ENCODE measurements around the gene BOC.

DNA sequence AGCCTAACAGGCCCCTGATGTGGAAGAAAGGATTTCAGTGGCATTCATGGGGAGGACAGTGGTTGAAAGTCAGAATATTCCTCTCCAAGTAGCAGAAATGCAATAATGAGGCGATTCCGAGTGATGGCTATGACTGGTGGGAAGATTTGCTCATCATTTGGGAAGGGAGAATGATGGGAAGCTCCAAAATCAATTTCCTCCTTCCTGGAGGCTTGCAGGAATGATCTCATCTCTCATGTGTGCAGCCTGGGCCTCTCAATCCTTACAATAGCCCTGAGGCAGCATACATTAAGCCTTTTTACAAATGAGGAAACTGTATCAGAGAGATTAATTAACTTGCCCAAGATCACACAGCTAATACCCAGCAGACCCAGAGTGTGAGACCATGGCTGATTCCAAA lies 58.7 kb downstream of the BOC start:
- TF ChIP-seq TMF1 (CRISPR knock-in tag; IDR thresholded peaks at IDR 0.05; ENCODE audit: low read depth) (no peak), TAF15 (IDR thresholded peaks at IDR 0.05; ENCODE audit: low read depth, low read length, poor library complexity, severe bottlenecking) (no peak), ZBTB20 (CRISPR knock-in tag; IDR thresholded peaks at IDR 0.05; ENCODE audit: borderline replicate concordance, low read depth) (no peak), ZNF589 (CRISPR knock-in tag; conservative IDR thresholded peaks at IDR 0.05) (no peak), RNF2 (conservative IDR thresholded peaks at IDR 0.05; ENCODE audit: low read depth) (no peak), RFX5 (IDR thresholded peaks at IDR 0.05; ENCODE audit: low read depth, low read length) (no peak), ZNF160 (CRISPR knock-in tag; IDR thresholded peaks at IDR 0.05) (no peak), ZNF577 (CRISPR knock-in tag; IDR thresholded peaks at IDR 0.05; ENCODE audit: borderline replicate concordance, low read depth) (no peak)

All from HepG2 (cell line).